PFSK-1 (cell line): ENCODE results near the gene NKPD1.

Source experiments
- FOXP2 ChIP-seq: optimal IDR thresholded peaks from 2 replicates; pipeline ENCODE3; 2011; ENCODE audit warnings: borderline replicate concordance, control low read depth, inconsistent platforms; ENCODE audit not compliant: insufficient read depth; ENCODE audit errors: extremely low read length, extremely low read depth
- POLR2AphosphoS5 ChIP-seq: IDR thresholded peaks from 2 replicates; pipeline ENCODE4 v1.6.1; 2012; ENCODE audit warnings: low read depth, mild to moderate bottlenecking, control low read depth, low read length, moderate library complexity
- REST ChIP-seq, 2 experiments: IDR thresholded peaks; 2 replicates each; pipeline versions ENCODE4 v1.6.1 to v1.8.0; 2011 to 2012; ENCODE audit warnings: low read depth in 2 of 2, low read length in 2 of 2, control low read depth in 1 of 2, inconsistent platforms in 1 of 2, mild to moderate bottlenecking in 1 of 2, moderate library complexity in 1 of 2; ENCODE audit not compliant: insufficient read depth in 1 of 2
- SIN3A ChIP-seq: IDR thresholded peaks from 2 replicates; pipeline ENCODE4 v1.6.1; 2012; ENCODE audit warnings: mild to moderate bottlenecking, low read length, moderate library complexity, borderline replicate concordance; ENCODE audit not compliant: insufficient read depth
- TAF1 ChIP-seq: IDR thresholded peaks from 2 replicates; pipeline ENCODE4 v1.6.1; 2012; ENCODE audit warnings: low read length, control low read depth, borderline replicate concordance; ENCODE audit not compliant: insufficient read depth

Gene NKPD1

GRCh38 chr19:45158503-45159209, 2.1 kb downstream of the NKPD1 start:
- TF ChIP-seq POLR2AphosphoS5 (no peak), TAF1 (no peak), REST (IDR thresholded peaks at IDR 0.05; ENCODE audit: insufficient read depth in 1 of 2, low read depth in 2 of 2, low read length in 2 of 2) (no peak), SIN3A (no peak), FOXP2 (no peak)

GRCh38 chr19:45156751-45157150, 4.0 kb downstream of the NKPD1 start:
- TF ChIP-seq SIN3A: no peak
- no peak for TF ChIP-seq TAF1
- TF ChIP-seq REST (IDR thresholded peaks at IDR 0.05; ENCODE audit: insufficient read depth in 1 of 2, low read depth in 2 of 2, low read length in 2 of 2): no peak
- TF ChIP-seq POLR2AphosphoS5: no peak
- TF ChIP-seq FOXP2: no peak

DNA sequence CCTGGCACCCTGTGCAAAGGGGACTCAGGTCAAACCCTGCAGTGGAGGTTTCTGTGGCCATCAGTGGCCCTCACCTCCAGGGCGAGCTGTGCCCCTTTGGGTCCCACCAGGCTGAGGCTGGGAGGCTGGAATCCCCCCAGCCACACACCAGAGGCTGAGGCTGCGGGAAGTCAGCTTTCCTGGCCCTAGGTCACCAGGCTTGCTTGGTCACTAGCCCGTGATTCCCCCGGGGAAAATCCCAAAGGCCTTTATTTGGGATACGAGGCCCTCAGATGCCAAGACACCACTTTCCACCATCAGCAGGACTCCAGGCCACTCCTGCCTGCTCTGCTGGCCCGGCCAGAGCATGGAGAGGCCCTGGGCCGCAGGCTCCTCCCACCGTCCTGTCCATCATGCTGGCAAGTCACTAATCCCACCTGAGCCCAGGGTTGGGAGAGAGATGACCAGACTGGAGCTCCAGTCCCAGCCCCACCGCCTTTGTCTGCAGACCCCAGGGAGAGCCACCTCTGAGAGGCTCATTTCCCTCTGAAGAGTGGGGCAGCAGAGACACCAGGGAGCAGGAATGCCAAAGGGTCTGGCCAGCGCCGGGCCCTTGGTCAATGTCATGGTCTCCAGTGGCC, 4.7 kb downstream of the NKPD1 start:
- no peak for TF ChIP-seq POLR2AphosphoS5
- TF ChIP-seq FOXP2: no peak
- no peak for TF ChIP-seq REST (IDR thresholded peaks at IDR 0.05; ENCODE audit: insufficient read depth in 1 of 2, low read depth in 2 of 2, low read length in 2 of 2)
- no peak for TF ChIP-seq SIN3A
- no peak for TF ChIP-seq TAF1

DNA sequence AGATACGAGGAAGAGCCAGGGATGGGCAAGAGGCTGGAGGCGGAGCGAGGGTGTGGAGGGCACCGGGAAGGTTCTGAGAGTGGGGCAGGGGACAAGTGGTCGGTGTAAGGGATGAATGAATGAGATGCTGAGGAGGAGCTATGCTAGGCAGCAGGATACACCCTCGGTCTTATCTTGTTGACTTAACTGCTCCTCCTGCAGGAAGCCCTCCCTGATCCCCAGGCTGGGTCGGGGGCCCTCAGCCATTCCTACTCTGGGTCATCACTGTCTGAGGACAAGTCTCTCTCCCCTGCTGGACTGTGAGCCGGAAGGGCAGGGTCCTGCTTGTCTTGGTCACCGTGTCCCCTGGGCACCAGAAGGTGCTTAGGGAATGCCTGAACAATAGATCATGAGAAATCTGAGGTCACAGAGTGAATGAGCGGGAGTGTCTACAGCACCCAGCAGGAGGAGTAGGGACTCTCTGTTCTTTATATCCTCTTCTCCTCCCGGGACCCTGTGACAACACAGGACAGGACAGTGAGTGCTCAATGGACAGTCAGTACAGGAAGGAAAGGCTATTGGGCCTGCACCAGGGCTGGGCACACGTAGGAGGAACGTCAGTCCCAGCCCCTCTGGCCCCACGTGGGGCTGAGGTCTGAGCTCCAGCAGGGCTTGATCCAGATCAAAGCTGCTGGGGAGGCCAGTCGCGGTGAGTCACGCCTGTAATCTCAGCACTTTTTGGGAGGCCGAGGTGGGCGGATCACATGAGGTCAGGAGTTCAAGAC, 6.5 kb downstream of the NKPD1 start:
- TF ChIP-seq REST (IDR thresholded peaks at IDR 0.05; ENCODE audit: insufficient read depth in 1 of 2, low read depth in 2 of 2, low read length in 2 of 2): no peak
- TF ChIP-seq TAF1: no peak
- no peak for TF ChIP-seq SIN3A
- TF ChIP-seq POLR2AphosphoS5: no peak
- TF ChIP-seq FOXP2: no peak
